Large intestine (tissue), 3 donors: ENCODE data around the gene TBX20. TPM values are rescaled to one million over a fixed set of nuclear protein-coding genes. Genes with fewer than 3 reads are reported as not detected.
"Not testable (repeated sequence)": the region's sequence is repeated elsewhere in the genome, so short reads cannot be mapped to it uniquely, and the experiment has no call there.

ENCODE experiments used
- DNase-seq, 2 donors: peaks; one replicate each; pipeline versions ENCODE4 v3.0.0 to v3.0.0-alpha.2; 2013
- H3K27ac ChIP-seq: one replicate; pipeline ENCODE4 v1.5.1; 2013; ENCODE audit warnings: low read length
- H3K27me3 ChIP-seq: 2 replicates; pipeline ENCODE4 v1.6.1; 2013; ENCODE audit warnings: low read length; ENCODE audit not compliant: control insufficient read depth, insufficient read depth
- H3K36me3 ChIP-seq: 2 replicates; pipeline ENCODE4 v1.6.1; 2013; ENCODE audit warnings: low read length; ENCODE audit not compliant: control insufficient read depth, insufficient read depth
- H3K4me1 ChIP-seq: one replicate; pipeline ENCODE4 v1.6.1; 2013; ENCODE audit warnings: low read length; ENCODE audit not compliant: control insufficient read depth, insufficient read depth
- H3K4me3 ChIP-seq: one replicate; pipeline ENCODE4 v1.5.1; 2013; ENCODE audit warnings: low read length
- H3K9me3 ChIP-seq: one replicate; pipeline ENCODE4 v1.6.1; 2013; ENCODE audit warnings: mild to moderate bottlenecking, low read depth, low read length, moderate library complexity; ENCODE audit not compliant: control insufficient read depth
- WGBS: methylation state at CpG from one replicate; pipeline ENCODE4 v1.1.5; 2013; ENCODE audit warnings: low lambda C conversion rate; ENCODE audit not compliant: insufficient coverage; 5-methylcytosine and 5-hydroxymethylcytosine counted together
- polyA plus RNA-seq: library from polyadenylated mRNA; unstranded; fragments of 120-200 nt; gene quantifications from one replicate; pipeline ENCODE4 v1.2.1, GENCODE V29; 2013

The TBX20 gene
- polyA plus RNA-seq, 1 donor = not detected

DNA sequence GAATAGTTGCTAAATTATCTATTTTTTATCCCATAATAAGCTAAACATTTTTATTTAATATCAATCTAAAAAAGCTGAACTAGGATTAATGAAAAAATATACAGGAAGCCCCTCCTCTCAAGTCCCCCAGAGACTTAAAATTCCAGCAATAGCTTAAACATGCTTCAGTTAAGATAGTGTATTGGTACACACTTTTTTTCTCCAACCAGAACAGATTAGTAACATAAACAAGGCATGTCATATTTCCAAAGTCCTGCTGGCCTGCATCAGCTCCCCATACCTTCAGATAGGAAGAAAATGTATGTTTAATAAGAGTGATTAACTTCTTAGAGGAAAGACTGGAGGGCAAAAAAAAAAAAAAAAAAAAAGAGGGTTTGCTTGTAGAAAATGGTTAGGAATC lies 7.1 kb downstream of the TBX20 start:
- no peaks in the 10 kb centered on the region for H3K4me1 ChIP-seq
- H3K4me3 ChIP-seq = no peak overlapping the region
- no peak for DNase-seq
- H3K36me3 ChIP-seq = no peaks in the 10 kb centered on the region
- peaks cover 56% of the 10 kb centered on the region for H3K27me3 ChIP-seq
- H3K9me3 ChIP-seq = no peaks in the 10 kb centered on the region
- H3K27ac ChIP-seq = no peak overlapping the region

DNA sequence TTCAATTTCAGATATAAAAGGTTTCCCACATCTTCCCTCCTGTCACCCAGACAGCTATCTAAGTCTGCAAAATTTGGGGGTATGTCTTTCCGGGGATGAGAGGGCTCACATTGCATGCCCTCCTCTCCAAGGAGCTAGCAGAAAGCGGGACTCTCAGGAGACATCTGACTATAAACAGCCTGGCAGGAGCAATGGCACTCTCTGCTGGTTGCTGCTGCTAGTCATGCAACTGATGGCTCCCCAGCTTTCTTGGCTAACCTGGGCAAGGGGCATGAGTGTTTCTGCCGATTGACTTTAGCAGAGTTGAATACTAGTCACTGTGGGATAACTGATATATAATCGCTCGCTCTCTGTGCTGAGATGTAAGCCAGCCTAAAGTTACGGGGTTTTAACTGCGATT lies 12.0 kb downstream of the TBX20 start:
- peaks cover 16% of the 10 kb centered on the region for H3K27me3 ChIP-seq
- WGBS = no CpG with 5 or more reads among the region's 7 CpGs
- H3K4me1 ChIP-seq = no peaks in the 10 kb centered on the region
- no peak for DNase-seq
- H3K4me3 ChIP-seq = no peak overlapping the region
- H3K27ac ChIP-seq = no peak overlapping the region
- no peaks in the 10 kb centered on the region for H3K9me3 ChIP-seq
- H3K36me3 ChIP-seq = no peaks in the 10 kb centered on the region

DNA sequence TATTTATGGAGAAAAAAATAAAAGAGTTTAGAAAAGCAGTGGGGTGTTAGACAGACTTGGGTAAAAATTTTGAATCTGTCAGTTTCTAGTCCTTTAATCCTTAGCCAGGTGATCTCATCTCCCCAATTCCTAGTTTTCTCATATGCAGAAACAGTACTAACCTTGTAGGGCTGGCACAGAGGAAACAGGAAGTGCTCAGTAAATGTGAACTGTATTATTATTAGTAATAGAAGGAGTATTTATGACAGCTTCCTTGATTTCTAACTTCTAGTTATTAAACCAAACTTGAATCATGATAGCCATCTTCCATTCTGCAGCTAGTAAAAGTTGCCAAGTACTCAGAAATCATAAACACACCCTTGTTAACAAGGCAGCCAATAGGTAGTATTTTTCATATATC lies 12.5 kb downstream of the TBX20 start:
- no peak overlapping the region for H3K27ac ChIP-seq
- no peaks in the 10 kb centered on the region for H3K9me3 ChIP-seq
- peaks cover 14% of the 10 kb centered on the region for H3K27me3 ChIP-seq
- H3K4me3 ChIP-seq = no peak overlapping the region
- no peaks in the 10 kb centered on the region for H3K36me3 ChIP-seq
- DNase-seq = no peak
- H3K4me1 ChIP-seq = no peaks in the 10 kb centered on the region

DNA sequence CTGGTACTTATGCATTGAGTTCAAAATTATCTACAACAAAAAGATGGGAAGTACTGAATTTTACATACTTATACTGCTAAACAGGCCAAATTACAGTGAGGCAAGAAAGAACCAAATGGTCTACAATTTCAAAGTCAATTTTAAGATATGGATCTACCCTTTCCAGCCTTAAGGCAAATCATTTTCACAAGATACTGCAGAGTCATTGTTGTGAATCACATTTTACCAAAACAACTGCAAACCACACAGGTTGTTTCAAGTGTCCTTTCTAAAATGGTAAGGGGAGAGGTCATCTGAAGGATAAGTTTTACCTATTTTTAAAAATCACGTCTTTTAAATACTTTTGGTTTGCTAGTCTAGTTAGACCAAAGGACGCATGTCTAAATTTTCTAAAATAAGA lies 12.9 kb downstream of the TBX20 start:
- H3K27ac ChIP-seq, H3K4me3 ChIP-seq, DNase-seq, H3K36me3 ChIP-seq, H3K4me1 ChIP-seq, H3K9me3 ChIP-seq: not testable (repeated sequence)
- H3K27me3 ChIP-seq = peaks cover 12% of the 10 kb centered on the region
- no CpG with 5 or more reads among the region's 2 CpGs for WGBS

DNA sequence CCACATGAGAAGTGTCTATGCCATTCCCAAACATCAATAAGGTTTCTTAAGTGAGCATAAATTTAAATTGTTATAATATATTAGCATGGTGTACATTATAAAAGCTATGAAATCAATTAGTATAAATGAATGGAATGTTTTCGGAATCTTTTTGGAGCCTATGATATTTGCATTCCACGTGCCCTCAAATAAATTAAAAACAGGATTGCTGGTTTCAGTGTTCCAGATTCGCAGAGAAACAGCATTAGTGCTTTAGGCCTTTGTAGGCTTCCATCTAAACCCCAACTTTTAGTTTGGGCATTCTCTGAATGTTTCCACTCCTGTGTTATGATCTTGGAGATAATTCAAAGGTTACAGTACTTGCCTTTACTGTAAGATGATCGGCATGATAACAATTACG lies 15.4 kb downstream of the TBX20 start:
- H3K36me3 ChIP-seq, DNase-seq, H3K27me3 ChIP-seq, H3K4me3 ChIP-seq, H3K9me3 ChIP-seq, H3K4me1 ChIP-seq, H3K27ac ChIP-seq: not testable (repeated sequence)
- 89% methylated on average over 3 of the region's 5 CpGs for WGBS

DNA sequence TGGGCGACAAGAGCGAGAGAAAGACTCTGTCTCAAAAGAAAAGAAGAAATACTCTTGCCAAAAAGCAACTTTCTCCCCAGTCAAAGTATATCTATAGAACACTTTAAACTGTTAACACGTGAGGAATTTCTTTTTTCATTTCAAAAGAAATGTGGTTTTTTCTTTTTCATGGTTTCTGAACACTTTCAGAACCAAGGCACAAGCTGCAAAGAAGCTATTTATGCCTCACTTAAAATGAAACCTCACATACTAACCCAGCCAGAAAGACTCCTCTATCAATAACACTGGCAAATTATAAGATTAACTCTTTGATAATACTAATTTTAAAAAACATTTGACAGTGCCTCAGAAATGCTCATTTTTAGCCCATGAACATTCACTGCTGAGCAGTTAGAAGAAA lies 20.9 kb downstream of the TBX20 start:
- no peak overlapping the region for H3K27ac ChIP-seq
- no peaks in the 10 kb centered on the region for H3K4me1 ChIP-seq
- WGBS = no CpG with 5 or more reads among the region's 3 CpGs
- no peaks in the 10 kb centered on the region for H3K9me3 ChIP-seq
- H3K27me3 ChIP-seq = no peaks in the 10 kb centered on the region
- no peaks in the 10 kb centered on the region for H3K36me3 ChIP-seq
- H3K4me3 ChIP-seq = no peak overlapping the region
- DNase-seq = no peak

DNA sequence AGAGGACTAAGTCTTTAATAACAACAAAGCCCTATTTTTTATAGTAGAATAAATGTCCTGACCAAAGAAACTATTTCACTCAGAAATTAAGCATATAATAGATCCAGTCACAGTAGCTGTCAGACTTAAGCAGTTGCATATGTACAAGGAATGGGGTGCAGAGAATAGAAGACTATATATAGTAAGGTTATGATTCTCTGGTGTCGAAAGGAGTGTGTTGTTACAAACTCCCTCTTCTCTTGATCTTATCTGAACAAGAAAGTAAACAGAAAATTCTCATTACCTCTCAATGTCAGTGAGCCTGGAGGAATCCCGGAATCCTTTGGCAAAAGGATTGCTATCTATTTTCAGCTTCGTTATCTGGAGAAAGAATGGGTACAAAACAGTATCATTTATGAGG lies 22.7 kb downstream of the TBX20 start:
- not testable (repeated sequence) for DNase-seq, H3K4me3 ChIP-seq, H3K4me1 ChIP-seq, H3K9me3 ChIP-seq, H3K27me3 ChIP-seq, H3K27ac ChIP-seq, H3K36me3 ChIP-seq
- WGBS = 20% methylated on average over 1 of the region's 3 CpGs

DNA sequence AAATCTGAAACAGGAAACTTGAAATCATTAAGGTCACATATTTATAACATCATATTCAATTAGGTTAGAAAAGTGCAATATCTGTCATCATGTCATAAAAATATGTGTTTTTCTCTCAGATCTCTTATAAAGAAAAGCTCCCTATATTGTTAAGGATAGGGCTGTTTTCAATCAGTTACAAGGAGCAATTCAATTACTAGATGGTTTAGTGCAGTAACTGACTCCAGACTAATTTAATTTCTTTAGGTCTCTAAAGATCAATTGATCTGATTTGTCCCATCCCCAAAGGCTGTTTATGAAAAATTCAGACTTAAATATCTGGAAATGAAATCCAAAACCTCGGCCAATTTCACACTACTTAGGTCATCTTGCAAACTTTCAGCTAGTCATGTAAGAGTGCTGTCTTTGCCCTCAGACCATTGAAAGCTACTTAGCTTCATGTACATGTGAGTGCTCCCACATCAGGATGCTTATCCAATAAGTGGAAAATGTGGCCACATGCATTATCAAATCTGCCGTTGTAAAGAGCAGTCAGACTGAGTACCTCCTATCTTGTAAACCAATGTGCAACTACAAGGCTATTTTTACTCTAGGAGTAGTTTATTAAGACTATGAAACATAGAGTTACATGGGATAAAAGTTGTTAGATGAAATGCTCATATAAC lies 24.7 kb downstream of the TBX20 start:
- H3K36me3 ChIP-seq, H3K27ac ChIP-seq, H3K4me3 ChIP-seq, H3K9me3 ChIP-seq, H3K4me1 ChIP-seq, DNase-seq, H3K27me3 ChIP-seq: not testable (repeated sequence)
- WGBS = no CpG with 5 or more reads among the region's 2 CpGs

DNA sequence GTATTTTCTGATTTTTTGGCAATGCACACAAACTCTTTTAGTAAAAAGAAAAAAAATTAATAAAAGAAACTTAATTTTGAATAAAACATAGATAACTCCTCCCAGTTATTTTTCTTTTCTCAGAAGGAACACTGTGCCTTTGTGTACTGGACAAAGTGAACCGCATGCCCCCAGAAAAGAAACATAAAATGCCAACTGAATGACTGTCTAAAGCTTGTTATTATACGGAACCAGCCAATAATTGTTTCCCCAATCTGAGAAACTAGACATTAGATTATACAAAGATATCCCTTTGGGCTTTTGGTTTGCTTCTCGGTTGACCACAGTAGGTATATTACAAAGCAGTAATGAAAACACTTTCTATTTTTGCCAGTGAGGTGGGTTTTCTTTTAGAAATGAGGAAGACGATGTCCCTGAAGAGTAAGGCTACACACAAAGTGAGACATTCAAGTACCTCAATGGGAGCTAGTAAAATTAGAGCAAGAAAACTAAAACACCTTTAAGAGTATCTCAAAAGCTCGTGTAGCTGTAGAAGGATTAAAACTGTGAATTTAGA lies 25.3 kb downstream of the TBX20 start:
- WGBS = no CpG with 5 or more reads among the region's 5 CpGs
- H3K27me3 ChIP-seq, H3K27ac ChIP-seq, DNase-seq, H3K4me3 ChIP-seq, H3K4me1 ChIP-seq, H3K36me3 ChIP-seq, H3K9me3 ChIP-seq: not testable (repeated sequence)

DNA sequence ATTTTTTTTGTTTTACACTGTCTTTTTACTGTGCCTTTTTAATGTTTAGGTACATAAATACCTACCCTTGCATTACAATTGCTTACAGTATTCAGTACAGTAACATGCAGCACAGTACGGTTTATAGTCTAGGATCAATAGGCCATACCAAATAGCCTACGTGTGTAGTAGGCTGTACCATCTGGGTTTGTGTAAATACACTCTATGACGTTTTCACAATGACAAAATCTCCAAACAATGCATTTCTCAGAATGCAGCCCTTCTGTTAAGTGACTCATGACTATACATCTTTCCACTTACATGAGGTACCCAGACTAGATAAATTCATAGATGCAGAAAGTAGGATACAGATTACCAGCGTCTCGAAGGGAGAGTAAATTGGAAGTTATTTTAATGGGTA lies 26.5 kb downstream of the TBX20 start:
- H3K36me3 ChIP-seq, H3K4me3 ChIP-seq: not testable (repeated sequence)
- WGBS = 100% methylated on average over 2 of the region's 5 CpGs

DNA sequence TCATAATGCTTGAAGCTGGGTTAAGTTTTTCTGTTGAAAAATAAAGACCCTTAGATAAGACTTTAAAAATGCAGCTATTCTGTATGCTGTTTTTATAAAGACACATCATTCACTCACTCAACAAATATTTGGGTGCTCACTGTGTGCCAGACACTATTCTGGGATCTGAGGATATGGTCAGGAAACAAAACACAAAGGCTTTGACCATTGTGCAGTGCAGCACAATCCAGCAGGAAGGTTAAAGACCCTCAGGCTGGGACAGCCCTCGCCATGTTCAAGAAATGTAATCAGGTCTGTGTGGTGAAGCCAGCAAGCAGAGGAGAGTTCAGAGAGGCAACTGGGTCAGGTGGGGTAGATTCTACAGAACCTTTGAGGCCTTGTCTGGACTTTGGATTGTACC lies 31.5 kb downstream of the TBX20 start:
- H3K27ac ChIP-seq, H3K4me3 ChIP-seq, H3K9me3 ChIP-seq, H3K4me1 ChIP-seq, H3K36me3 ChIP-seq, H3K27me3 ChIP-seq, DNase-seq: not testable (repeated sequence)
- WGBS = no CpG with 5 or more reads among the region's 1 CpG

More for the DNA sequence above, 26.5 kb downstream of the TBX20 start:
- not testable (repeated sequence) for H3K9me3 ChIP-seq, H3K27ac ChIP-seq, DNase-seq, H3K27me3 ChIP-seq, H3K4me1 ChIP-seq
